Measurements from ENCODE around the gene SIRT7.

Gene SIRT7

DNA sequence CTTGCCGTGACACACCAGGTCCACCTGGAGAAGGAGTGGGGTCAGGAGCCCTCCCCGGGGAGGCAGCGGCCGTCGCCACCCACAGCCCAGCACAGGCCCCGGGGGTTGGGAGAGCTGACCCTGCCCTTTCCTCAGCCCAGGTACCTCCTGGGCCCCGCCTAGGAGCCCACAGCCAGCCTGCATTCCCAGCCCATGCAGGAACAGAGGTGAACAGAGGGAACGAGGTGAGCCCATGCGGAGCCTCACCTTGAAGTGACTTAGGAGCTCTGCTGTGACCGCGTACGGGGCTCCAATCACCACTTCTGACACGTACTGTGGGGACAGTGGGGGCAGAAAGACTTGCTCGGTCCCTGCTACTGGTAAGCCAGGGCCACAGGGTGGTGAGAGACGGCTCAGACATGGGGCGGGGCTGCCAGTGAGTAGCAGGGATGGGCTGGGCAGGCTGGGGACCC is 12.5 kb downstream of the SIRT7 start:
- H3K4me1 Mint-ChIP-seq = no peaks in the 10 kb centered on the region
- peaks cover 16% of the 10 kb centered on the region for H3K27me3 Mint-ChIP-seq (ENCODE audit: low read depth)
- H3K4me3 Mint-ChIP-seq = no peak overlapping the region
- TF ChIP-seq, protein P1, sequence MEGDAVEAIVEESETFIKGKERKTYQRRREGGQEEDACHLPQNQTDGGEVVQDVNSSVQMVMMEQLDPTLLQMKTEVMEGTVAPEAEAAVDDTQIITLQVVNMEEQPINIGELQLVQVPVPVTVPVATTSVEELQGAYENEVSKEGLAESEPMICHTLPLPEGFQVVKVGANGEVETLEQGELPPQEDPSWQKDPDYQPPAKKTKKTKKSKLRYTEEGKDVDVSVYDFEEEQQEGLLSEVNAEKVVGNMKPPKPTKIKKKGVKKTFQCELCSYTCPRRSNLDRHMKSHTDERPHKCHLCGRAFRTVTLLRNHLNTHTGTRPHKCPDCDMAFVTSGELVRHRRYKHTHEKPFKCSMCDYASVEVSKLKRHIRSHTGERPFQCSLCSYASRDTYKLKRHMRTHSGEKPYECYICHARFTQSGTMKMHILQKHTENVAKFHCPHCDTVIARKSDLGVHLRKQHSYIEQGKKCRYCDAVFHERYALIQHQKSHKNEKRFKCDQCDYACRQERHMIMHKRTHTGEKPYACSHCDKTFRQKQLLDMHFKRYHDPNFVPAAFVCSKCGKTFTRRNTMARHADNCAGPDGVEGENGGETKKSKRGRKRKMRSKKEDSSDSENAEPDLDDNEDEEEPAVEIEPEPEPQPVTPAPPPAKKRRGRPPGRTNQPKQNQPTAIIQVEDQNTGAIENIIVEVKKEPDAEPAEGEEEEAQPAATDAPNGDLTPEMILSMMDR (IDR thresholded peaks at IDR 0.05; ENCODE audit: unreplicated experiment in 3 of 3) = no peak
- H3K27ac Mint-ChIP-seq = no peak overlapping the region
- no peaks in the 10 kb centered on the region for H3K9me3 Mint-ChIP-seq
- peaks cover 8% of the 10 kb centered on the region for H3K36me3 Mint-ChIP-seq (ENCODE audit: low read depth)

DNA sequence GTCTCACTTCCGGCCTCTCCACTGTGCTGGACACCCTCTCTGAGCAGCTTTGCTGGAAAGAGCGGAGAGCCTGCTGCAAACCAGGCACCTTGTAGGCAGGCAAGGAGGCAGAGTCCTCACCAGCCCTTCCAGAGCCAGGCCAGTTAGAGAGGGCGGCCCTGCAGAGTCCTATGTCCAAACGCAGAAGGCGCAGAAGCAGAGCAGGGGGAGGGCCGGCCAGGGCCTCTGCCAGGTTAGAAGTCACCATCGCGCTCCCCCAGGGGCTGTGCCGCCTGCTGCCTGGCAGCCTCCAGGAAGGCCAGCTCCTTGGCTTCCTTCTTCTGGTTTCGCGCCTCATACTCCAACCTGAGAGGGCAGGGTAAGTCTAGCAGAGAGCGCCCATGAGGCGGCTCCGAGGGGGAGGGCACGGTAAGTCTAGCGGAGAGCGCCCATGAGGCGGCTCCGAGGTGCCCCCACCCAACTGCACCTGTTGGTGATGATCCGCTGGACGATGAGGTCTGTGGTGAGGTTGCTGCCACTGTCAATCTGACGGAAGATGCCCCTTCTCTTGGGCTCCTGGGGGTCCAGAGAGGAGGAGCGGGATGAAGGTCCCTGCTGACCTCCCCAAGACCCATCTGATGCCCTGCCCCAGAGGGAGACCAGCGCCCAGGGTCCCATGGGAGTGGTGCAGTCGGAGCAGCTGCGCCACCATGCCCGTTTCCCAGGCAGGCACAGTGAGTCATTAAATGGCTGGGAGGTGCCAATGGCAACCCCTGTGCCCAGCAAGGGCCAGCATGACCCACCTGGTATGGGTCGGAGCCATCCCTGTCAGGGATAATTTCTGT is 13.2 kb downstream of the SIRT7 start:
- Mint-ChIP-seq H3K4me3 (no peak overlapping the region), H3K27me3 (ENCODE audit: low read depth) (peaks cover 16% of the 10 kb centered on the region)

DNA sequence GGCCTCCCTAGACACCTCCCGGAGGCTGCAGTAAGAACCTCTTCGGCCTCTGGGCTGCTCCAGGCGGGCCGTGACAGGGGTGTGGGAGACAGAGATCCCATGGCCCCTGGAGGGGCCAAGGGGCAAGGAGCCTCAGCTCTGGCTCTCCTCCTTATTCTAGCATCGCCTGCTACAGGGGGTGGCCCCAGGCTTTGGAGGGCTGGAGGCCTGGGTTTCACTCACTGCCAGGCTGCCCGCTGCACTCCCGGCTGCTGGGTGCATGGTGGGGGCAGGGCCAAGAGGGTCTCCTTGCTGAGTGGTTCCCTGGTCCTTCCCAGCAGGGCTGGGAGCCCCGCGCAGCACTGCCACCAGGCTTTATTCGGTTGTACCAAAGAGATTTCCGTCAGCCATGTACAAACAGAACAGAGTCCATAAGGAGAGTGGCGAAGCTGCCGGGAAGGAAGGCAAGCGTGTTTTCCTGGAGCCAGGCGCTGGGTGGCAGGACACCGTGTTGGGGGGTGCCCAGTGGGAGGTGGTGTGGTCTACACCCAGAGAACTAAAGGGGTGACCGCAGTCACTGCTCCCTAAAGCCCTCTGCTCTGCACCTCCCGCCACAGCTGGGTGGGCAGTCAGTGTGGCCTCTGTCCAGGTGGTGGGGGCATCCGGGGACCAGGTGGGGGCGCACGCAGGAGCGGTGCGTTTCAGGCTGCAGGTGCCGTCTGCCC is 13.9 kb downstream of the SIRT7 start:
- TF ChIP-seq, protein P1 (IDR thresholded peaks at IDR 0.05; ENCODE audit: unreplicated experiment in 3 of 3) = no peak
- no peaks in the 10 kb centered on the region for H3K4me1 Mint-ChIP-seq
- no peak overlapping the region for H3K27ac Mint-ChIP-seq
- H3K4me3 Mint-ChIP-seq = no peak overlapping the region
- peaks cover 16% of the 10 kb centered on the region for H3K27me3 Mint-ChIP-seq (ENCODE audit: low read depth)
- H3K9me3 Mint-ChIP-seq = no peaks in the 10 kb centered on the region
- H3K36me3 Mint-ChIP-seq (ENCODE audit: low read depth) = peaks cover 14% of the 10 kb centered on the region

More for the DNA sequence above, 13.2 kb downstream of the SIRT7 start:
- H3K36me3 Mint-ChIP-seq (ENCODE audit: low read depth) = peaks cover 13% of the 10 kb centered on the region
- TF ChIP-seq, protein P1 (IDR thresholded peaks at IDR 0.05; ENCODE audit: unreplicated experiment in 3 of 3) = no peak
- no peaks in the 10 kb centered on the region for H3K4me1 Mint-ChIP-seq
- no peak overlapping the region for H3K27ac Mint-ChIP-seq
- no peaks in the 10 kb centered on the region for H3K9me3 Mint-ChIP-seq

DNA sequence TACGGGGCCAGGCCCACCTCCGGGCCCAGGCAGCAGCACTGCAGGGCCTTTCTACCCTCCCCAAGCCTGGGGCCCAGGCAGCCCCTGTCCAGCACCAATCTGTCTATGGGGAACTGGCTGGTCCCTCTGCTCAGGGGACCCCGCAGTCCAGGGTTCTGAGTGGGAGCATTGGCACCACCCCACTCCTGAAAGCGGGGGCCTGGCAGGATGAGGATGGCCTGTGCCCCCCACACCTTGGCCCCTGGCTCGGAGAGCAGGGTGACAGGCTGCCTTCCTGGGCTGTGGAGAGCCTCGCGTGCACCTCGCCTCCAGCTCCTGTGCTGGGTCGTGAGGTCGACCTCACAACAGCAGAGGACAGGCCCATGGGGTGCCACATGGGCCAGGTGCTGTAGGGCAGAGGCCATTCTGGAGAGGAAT is 14.6 kb downstream of the SIRT7 start:
- Mint-ChIP-seq H3K4me1 (no peaks in the 10 kb centered on the region), H3K9me3 (no peaks in the 10 kb centered on the region), H3K27me3 (ENCODE audit: low read depth) (peaks cover 16% of the 10 kb centered on the region), H3K4me3 (peak overlapping the region in 1 of 3 experiments; percentile 60), H3K27ac (no peak overlapping the region), H3K36me3 (ENCODE audit: low read depth) (peaks cover 14% of the 10 kb centered on the region)
- TF ChIP-seq, protein P1 (IDR thresholded peaks at IDR 0.05; ENCODE audit: unreplicated experiment in 3 of 3) = no peak

DNA sequence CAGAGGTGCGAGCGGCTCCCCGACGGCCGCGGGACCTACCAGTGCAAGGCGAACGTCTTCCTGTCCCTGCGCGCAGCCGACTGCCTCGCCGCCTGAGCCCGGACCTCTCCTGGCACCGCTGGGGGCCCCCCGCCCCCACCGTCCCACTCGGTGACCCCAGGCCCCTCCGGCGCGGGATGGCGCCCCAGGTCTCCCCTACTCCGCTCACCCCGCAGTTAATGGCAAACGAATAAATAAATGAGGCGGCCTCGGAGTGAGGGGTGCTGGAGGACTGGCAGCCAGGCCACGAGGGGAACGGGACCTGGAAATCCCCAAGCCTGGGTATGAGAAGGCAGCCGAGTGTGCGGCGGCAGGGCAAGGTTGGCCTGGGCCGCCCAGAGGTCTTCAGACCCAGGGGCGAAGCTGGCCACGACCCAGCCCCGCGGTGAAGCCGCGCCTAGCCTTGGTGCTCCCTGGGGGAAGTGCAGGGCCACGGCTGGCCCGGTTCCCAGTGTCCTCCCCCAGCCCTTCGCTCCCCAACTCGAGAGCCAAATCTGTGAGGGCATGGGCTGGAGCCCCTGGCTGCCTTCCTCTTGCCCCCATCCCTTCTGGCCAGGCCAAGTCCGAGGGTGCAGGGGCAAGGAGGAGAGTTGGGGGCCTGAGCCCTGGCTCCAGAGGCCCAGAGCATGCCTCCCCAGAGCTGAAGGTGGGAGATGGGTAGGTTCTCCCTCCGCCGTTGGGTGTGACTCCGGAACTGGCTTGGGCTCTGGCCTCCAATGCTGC is 15.1 kb downstream of the SIRT7 start:
- Mint-ChIP-seq H3K36me3 (ENCODE audit: low read depth) (peaks cover 17% of the 10 kb centered on the region), H3K9me3 (no peaks in the 10 kb centered on the region), H3K27ac (no peak overlapping the region), H3K4me3 (no peak overlapping the region), H3K27me3 (ENCODE audit: low read depth) (peaks cover 16% of the 10 kb centered on the region), H3K4me1 (no peaks in the 10 kb centered on the region)
- TF ChIP-seq, protein P1 (IDR thresholded peaks at IDR 0.05; ENCODE audit: unreplicated experiment in 3 of 3) = no peak

Data from nephron (organoid).